Thyroid gland (tissue), 4 donors: ENCODE data around the gene C18orf54.

Source experiments
- CTCF ChIP-seq, 6 experiments: fragments of 200-600 bp in 3 of 6; fragments of 450-650 bp in 3 of 6; sonication (generic) in 3 of 6; IDR thresholded peaks; one replicate each; pipeline ENCODE4 v1.5.1; 2016 to 2019; ENCODE audit warnings: antibody characterized with exemption in 6 of 6, mild to moderate bottlenecking in 2 of 6, inconsistent platforms in 1 of 6, moderate library complexity in 1 of 6
- POLR2A ChIP-seq, 2 donors: fragments of 450-650 bp; IDR thresholded peaks; one replicate each; pipeline ENCODE4 v1.6.1; 2017; ENCODE audit warnings: antibody characterized with exemption in 2 of 2, mild to moderate bottlenecking in 2 of 2, moderate library complexity in 1 of 2

DNA sequence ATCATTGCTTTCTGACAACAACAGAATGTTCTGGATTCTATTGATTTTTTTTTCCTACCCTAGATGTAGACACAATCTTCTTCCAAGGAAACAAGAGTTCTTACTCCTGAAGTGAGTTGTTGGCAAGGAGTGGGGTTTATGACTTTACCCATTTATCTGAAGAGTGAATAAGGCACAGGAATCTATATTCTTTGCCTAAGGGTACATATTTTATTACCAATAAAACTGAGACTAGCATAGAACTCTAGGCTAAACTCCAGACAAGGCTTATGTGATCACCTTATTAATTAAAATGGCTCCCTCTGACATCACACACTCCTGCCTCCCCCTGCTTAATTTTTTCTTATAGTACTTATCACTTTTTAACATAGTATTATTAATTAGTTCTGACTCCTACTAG, 47.6 kb downstream of the C18orf54 start:
- no peak for TF ChIP-seq CTCF (IDR thresholded peaks at IDR 0.05)
- no peak for TF ChIP-seq POLR2A (IDR thresholded peaks at IDR 0.05)
